ENCODE measurements around the gene JADE3.
"Not testable (repeated sequence)": the region's sequence is repeated elsewhere in the genome, so short reads cannot be mapped to it uniquely, and the experiment has no call there.

JADE3 gene

GRCh38 chrX:46957297-46957696, 45.1 kb downstream of the JADE3 start:
- TF ChIP-seq YY1 (IDR thresholded peaks at IDR 0.05; ENCODE audit: insufficient read depth, insufficient read length): no peak

GRCh38 chrX:46959101-46959500, 46.9 kb downstream of the JADE3 start:
- Histone ChIP-seq H3K36me3 (ENCODE audit: insufficient read depth, insufficient read length, low read length) (no peaks in the 10 kb centered on the region), H3K4me1 (ENCODE audit: insufficient read depth, insufficient read length) (peaks cover 2% of the 10 kb centered on the region), H3K9me3 (ENCODE audit: insufficient read depth, low read length) (no peaks in the 10 kb centered on the region), H3K27me3 (ENCODE audit: insufficient read depth, insufficient read length) (no peaks in the 10 kb centered on the region), H3K9ac (ENCODE audit: insufficient read length, low read depth) (no peak overlapping the region), H3K4me3 (ENCODE audit: insufficient read length, low read depth) (no peak overlapping the region)
- TF ChIP-seq SUZ12 (IDR thresholded peaks at IDR 0.05; ENCODE audit: extremely low read depth, insufficient read depth, insufficient read length): no peak
- no peak for DNase-seq (ENCODE audit: low read depth, low spot score)

More at GRCh38 chrX:46957297-46957696, 45.1 kb downstream of the JADE3 start:
- Histone ChIP-seq H3K36me3 (ENCODE audit: insufficient read depth, insufficient read length, low read length) (no peaks in the 10 kb centered on the region), H3K27me3 (ENCODE audit: insufficient read depth, insufficient read length) (no peaks in the 10 kb centered on the region), H3K4me1 (ENCODE audit: insufficient read depth, insufficient read length) (peaks cover 2% of the 10 kb centered on the region), H3K9me3 (ENCODE audit: insufficient read depth, low read length) (no peaks in the 10 kb centered on the region), H3K9ac (ENCODE audit: insufficient read length, low read depth) (no peak overlapping the region), H3K4me3 (ENCODE audit: insufficient read length, low read depth) (no peak overlapping the region)
- no peak for DNase-seq (ENCODE audit: low read depth, low spot score)

- no peak overlapping the region for H3K9ac ChIP-seq (ENCODE audit: insufficient read length, low read depth)
- no peak for DNase-seq (ENCODE audit: low read depth, low spot score)
- no peaks in the 10 kb centered on the region for H3K27me3 ChIP-seq (ENCODE audit: insufficient read depth, insufficient read length)
- H3K36me3 ChIP-seq (ENCODE audit: insufficient read depth, insufficient read length, low read length): no peaks in the 10 kb centered on the region
- no peak overlapping the region for H3K4me3 ChIP-seq (ENCODE audit: insufficient read length, low read depth)
- peaks cover 2% of the 10 kb centered on the region for H3K4me1 ChIP-seq (ENCODE audit: insufficient read depth, insufficient read length)
- TF ChIP-seq ZNF274 (IDR thresholded peaks at IDR 0.05; ENCODE audit: low read depth, low read length): no peak
- no peak for TF ChIP-seq YY1 (IDR thresholded peaks at IDR 0.05; ENCODE audit: insufficient read depth, insufficient read length)
- TF ChIP-seq SUZ12 (IDR thresholded peaks at IDR 0.05; ENCODE audit: extremely low read depth, insufficient read depth, insufficient read length): no peak
- H3K9me3 ChIP-seq (ENCODE audit: insufficient read depth, low read length): no peaks in the 10 kb centered on the region
These were observed 47.9 kb downstream of the JADE3 start for GRCh38 chrX:46959985-46960700.

- H3K36me3 ChIP-seq (ENCODE audit: insufficient read depth, insufficient read length, low read length): no peaks in the 10 kb centered on the region
- no peak overlapping the region for H3K9ac ChIP-seq (ENCODE audit: insufficient read length, low read depth)
- TF ChIP-seq SUZ12 (IDR thresholded peaks at IDR 0.05; ENCODE audit: extremely low read depth, insufficient read depth, insufficient read length): no peak
- TF ChIP-seq ZNF274 (IDR thresholded peaks at IDR 0.05; ENCODE audit: low read depth, low read length): no peak
- TF ChIP-seq YY1 (IDR thresholded peaks at IDR 0.05; ENCODE audit: insufficient read depth, insufficient read length): no peak
- H3K4me3 ChIP-seq (ENCODE audit: insufficient read length, low read depth): no peak overlapping the region
- H3K4me1 ChIP-seq (ENCODE audit: insufficient read depth, insufficient read length): peaks cover 2% of the 10 kb centered on the region
- no peaks in the 10 kb centered on the region for H3K27me3 ChIP-seq (ENCODE audit: insufficient read depth, insufficient read length)
- H3K9me3 ChIP-seq (ENCODE audit: insufficient read depth, low read length): no peaks in the 10 kb centered on the region
- DNase-seq (ENCODE audit: low read depth, low spot score): no peak
These were observed 48.9 kb downstream of the JADE3 start for GRCh38 chrX:46961097-46961496.

GRCh38 chrX:46961574-46962283, 49.5 kb downstream of the JADE3 start:
- no peaks in the 10 kb centered on the region for H3K9me3 ChIP-seq (ENCODE audit: insufficient read depth, low read length)
- no peak overlapping the region for H3K4me3 ChIP-seq (ENCODE audit: insufficient read length, low read depth)
- no peak for DNase-seq (ENCODE audit: low read depth, low spot score)
- no peaks in the 10 kb centered on the region for H3K27me3 ChIP-seq (ENCODE audit: insufficient read depth, insufficient read length)
- TF ChIP-seq ZNF274 (IDR thresholded peaks at IDR 0.05; ENCODE audit: low read depth, low read length) (no peak), SUZ12 (IDR thresholded peaks at IDR 0.05; ENCODE audit: extremely low read depth, insufficient read depth, insufficient read length) (no peak), YY1 (IDR thresholded peaks at IDR 0.05; ENCODE audit: insufficient read depth, insufficient read length) (no peak)
- no peaks in the 10 kb centered on the region for H3K36me3 ChIP-seq (ENCODE audit: insufficient read depth, insufficient read length, low read length)
- H3K4me1 ChIP-seq (ENCODE audit: insufficient read depth, insufficient read length): peaks cover 2% of the 10 kb centered on the region
- H3K9ac ChIP-seq (ENCODE audit: insufficient read length, low read depth): no peak overlapping the region

- Histone ChIP-seq H3K9me3 (ENCODE audit: insufficient read depth, low read length) (no peaks in the 10 kb centered on the region), H3K4me1 (ENCODE audit: insufficient read depth, insufficient read length) (peaks cover 2% of the 10 kb centered on the region), H3K9ac (ENCODE audit: insufficient read length, low read depth) (no peak overlapping the region), H3K36me3 (ENCODE audit: insufficient read depth, insufficient read length, low read length) (no peaks in the 10 kb centered on the region), H3K27me3 (ENCODE audit: insufficient read depth, insufficient read length) (no peaks in the 10 kb centered on the region), H3K4me3 (ENCODE audit: insufficient read length, low read depth) (no peak overlapping the region)
- DNase-seq (ENCODE audit: low read depth, low spot score): no peak
- TF ChIP-seq YY1 (IDR thresholded peaks at IDR 0.05; ENCODE audit: insufficient read depth, insufficient read length) (no peak), SUZ12 (IDR thresholded peaks at IDR 0.05; ENCODE audit: extremely low read depth, insufficient read depth, insufficient read length) (no peak), ZNF274 (IDR thresholded peaks at IDR 0.05; ENCODE audit: low read depth, low read length) (no peak)
These were observed 53.0 kb downstream of the JADE3 start for GRCh38 chrX:46965125-46965758.

- DNase-seq (ENCODE audit: low read depth, low spot score): no peak
- H3K4me1 ChIP-seq (ENCODE audit: insufficient read depth, insufficient read length): no peaks in the 10 kb centered on the region
- no peak overlapping the region for H3K9ac ChIP-seq (ENCODE audit: insufficient read length, low read depth)
These were observed 55.3 kb downstream of the JADE3 start for GRCh38 chrX:46967547-46967946.

GRCh38 chrX:46977046-46977445, 64.8 kb downstream of the JADE3 start:
- not testable (repeated sequence) for DNase-seq (ENCODE audit: low read depth, low spot score); H3K4me1 ChIP-seq (ENCODE audit: insufficient read depth, insufficient read length); H3K27me3 ChIP-seq (ENCODE audit: insufficient read depth, insufficient read length); H3K36me3 ChIP-seq (ENCODE audit: insufficient read depth, insufficient read length, low read length); H3K4me3 ChIP-seq (ENCODE audit: insufficient read length, low read depth); H3K9me3 ChIP-seq (ENCODE audit: insufficient read depth, low read length); H3K9ac ChIP-seq (ENCODE audit: insufficient read length, low read depth)

More at GRCh38 chrX:46967547-46967946, 55.3 kb downstream of the JADE3 start:
- no peak overlapping the region for H3K4me3 ChIP-seq (ENCODE audit: insufficient read length, low read depth)
- TF ChIP-seq YY1 (IDR thresholded peaks at IDR 0.05; ENCODE audit: insufficient read depth, insufficient read length) (no peak), SUZ12 (IDR thresholded peaks at IDR 0.05; ENCODE audit: extremely low read depth, insufficient read depth, insufficient read length) (no peak), ZNF274 (IDR thresholded peaks at IDR 0.05; ENCODE audit: low read depth, low read length) (no peak)
- H3K9me3 ChIP-seq (ENCODE audit: insufficient read depth, low read length): no peaks in the 10 kb centered on the region
- no peaks in the 10 kb centered on the region for H3K27me3 ChIP-seq (ENCODE audit: insufficient read depth, insufficient read length)
- H3K36me3 ChIP-seq (ENCODE audit: insufficient read depth, insufficient read length, low read length): no peaks in the 10 kb centered on the region
